SK-N-SH treated with all-trans-retinoic acid at 6 μM for 48 hours (cell line): ENCODE data around the gene TRIM17.

Source experiments
- ATAC-seq: fragments of 200-7000 bp; cut with Tn5 transposase; 3 replicates; pipeline ENCODE4 v1.9.1; 2020; ENCODE audit warnings: mild to moderate bottlenecking, moderate library complexity
- ARNTL ChIP-seq: fragments of 450-650 bp; formaldehyde crosslinking; IDR thresholded peaks from 2 replicates; pipeline ENCODE4 v1.5.0; 2020; ENCODE audit warnings: low read depth, mild to moderate bottlenecking, moderate library complexity, borderline replicate concordance
- BACH2 ChIP-seq: fragments of 250-450 bp; sonication (Bioruptor Pico); IDR thresholded peaks from 2 replicates; pipeline ENCODE4 v1.9.0; 2021; ENCODE audit warnings: mild to moderate bottlenecking, borderline replicate concordance
- CSDC2 ChIP-seq: fragments of 250-450 bp; sonication (Bioruptor Pico); IDR thresholded peaks from 2 replicates; pipeline ENCODE4 v1.5.0; 2020; ENCODE audit warnings: mild to moderate bottlenecking, moderate library complexity
- ESRRG ChIP-seq: fragments of 250-450 bp; sonication (Bioruptor Pico); IDR thresholded peaks from 2 replicates; pipeline ENCODE4 v1.6.1; 2021; ENCODE audit warnings: mild to moderate bottlenecking
- GLIS3 ChIP-seq: fragments of 250-450 bp; sonication (Bioruptor Pico); IDR thresholded peaks from 2 replicates; pipeline ENCODE4 v1.5.0; 2020; ENCODE audit warnings: mild to moderate bottlenecking, moderate library complexity
- ISL1 ChIP-seq: fragments of 250-450 bp; sonication (Bioruptor Pico); IDR thresholded peaks from 2 replicates; pipeline ENCODE4 v2.1.2; 2022; ENCODE audit warnings: mild to moderate bottlenecking, moderate library complexity
- OSR1 ChIP-seq: fragments of 250-450 bp; sonication (Bioruptor Pico); IDR thresholded peaks from 2 replicates; pipeline ENCODE4 v1.8.0; 2022; ENCODE audit warnings: moderate library complexity, mild to moderate bottlenecking, inconsistent platforms
- PPARA ChIP-seq: fragments of 250-450 bp; sonication (Bioruptor Pico); IDR thresholded peaks from 2 replicates; pipeline ENCODE4 v1.5.0; 2020; ENCODE audit warnings: mild to moderate bottlenecking, borderline replicate concordance
- RARB ChIP-seq: fragments of 250-450 bp; sonication (Bioruptor Pico); IDR thresholded peaks from 2 replicates; pipeline ENCODE4 v1.8.0; 2021; ENCODE audit warnings: mild to moderate bottlenecking, moderate library complexity
- SNAI2 ChIP-seq: fragments of 250-450 bp; sonication (Bioruptor Pico); IDR thresholded peaks from 2 replicates; pipeline ENCODE4 v1.5.0; 2020; ENCODE audit warnings: mild to moderate bottlenecking, moderate library complexity
- TCF4 ChIP-seq: fragments of 250-450 bp; sonication (Bioruptor Pico); IDR thresholded peaks from 2 replicates; pipeline ENCODE4 v1.8.0; 2021; ENCODE audit warnings: mild to moderate bottlenecking, moderate library complexity, borderline replicate concordance
- TOX ChIP-seq: fragments of 250-450 bp; sonication (Bioruptor Pico); IDR thresholded peaks from 2 replicates; pipeline ENCODE4 v1.8.0; 2021; ENCODE audit warnings: mild to moderate bottlenecking, moderate library complexity, borderline replicate concordance
- ZC3H10 ChIP-seq: fragments of 250-450 bp; sonication (Bioruptor Pico); IDR thresholded peaks from 2 replicates; pipeline ENCODE4 v1.5.1; 2021; ENCODE audit warnings: mild to moderate bottlenecking, moderate library complexity
- ZFP3 ChIP-seq: fragments of 250-450 bp; sonication (Bioruptor Pico); IDR thresholded peaks from 2 replicates; pipeline ENCODE4 v1.5.0; 2020; ENCODE audit warnings: mild to moderate bottlenecking, moderate library complexity
- ZFP30 ChIP-seq: fragments of 450-650 bp; formaldehyde crosslinking; IDR thresholded peaks from 2 replicates; pipeline ENCODE4 v1.5.0; 2022; ENCODE audit warnings: mild to moderate bottlenecking, moderate library complexity
- ZNF565 ChIP-seq: fragments of 450-650 bp; formaldehyde crosslinking; conservative IDR thresholded peaks from 2 replicates; pipeline ENCODE4 v1.5.0; 2020; ENCODE audit warnings: low read depth, mild to moderate bottlenecking, moderate library complexity
- ZNF70 ChIP-seq: fragments of 450-650 bp; formaldehyde crosslinking; IDR thresholded peaks from 2 replicates; pipeline ENCODE4 v1.5.0; 2020; ENCODE audit warnings: mild to moderate bottlenecking, moderate library complexity
- TF ChIP-seq, protein P1 (sequence below): fragments of 250-450 bp; sonication (Bioruptor Pico); IDR thresholded peaks from 2 replicates; pipeline ENCODE4 v1.8.0; 2020; ENCODE audit warnings: mild to moderate bottlenecking, moderate library complexity, borderline replicate concordance
- TF ChIP-seq, protein P2 (sequence below): fragments of 250-450 bp; sonication (Bioruptor Pico); IDR thresholded peaks from 2 replicates; pipeline ENCODE4 v1.8.0; 2021; ENCODE audit warnings: low read depth, mild to moderate bottlenecking, moderate library complexity, borderline replicate concordance
- TF ChIP-seq, protein P3 (sequence below): fragments of 250-450 bp; sonication (Bioruptor Pico); IDR thresholded peaks from 2 replicates; pipeline ENCODE4 v1.5.0; 2020; ENCODE audit warnings: mild to moderate bottlenecking, moderate library complexity
- TF ChIP-seq, protein P4 (sequence below): fragments of 250-450 bp; sonication (Bioruptor Pico); IDR thresholded peaks from 2 replicates; pipeline ENCODE4 v1.5.1; 2021; ENCODE audit warnings: mild to moderate bottlenecking, moderate library complexity

Gene TRIM17

DNA sequence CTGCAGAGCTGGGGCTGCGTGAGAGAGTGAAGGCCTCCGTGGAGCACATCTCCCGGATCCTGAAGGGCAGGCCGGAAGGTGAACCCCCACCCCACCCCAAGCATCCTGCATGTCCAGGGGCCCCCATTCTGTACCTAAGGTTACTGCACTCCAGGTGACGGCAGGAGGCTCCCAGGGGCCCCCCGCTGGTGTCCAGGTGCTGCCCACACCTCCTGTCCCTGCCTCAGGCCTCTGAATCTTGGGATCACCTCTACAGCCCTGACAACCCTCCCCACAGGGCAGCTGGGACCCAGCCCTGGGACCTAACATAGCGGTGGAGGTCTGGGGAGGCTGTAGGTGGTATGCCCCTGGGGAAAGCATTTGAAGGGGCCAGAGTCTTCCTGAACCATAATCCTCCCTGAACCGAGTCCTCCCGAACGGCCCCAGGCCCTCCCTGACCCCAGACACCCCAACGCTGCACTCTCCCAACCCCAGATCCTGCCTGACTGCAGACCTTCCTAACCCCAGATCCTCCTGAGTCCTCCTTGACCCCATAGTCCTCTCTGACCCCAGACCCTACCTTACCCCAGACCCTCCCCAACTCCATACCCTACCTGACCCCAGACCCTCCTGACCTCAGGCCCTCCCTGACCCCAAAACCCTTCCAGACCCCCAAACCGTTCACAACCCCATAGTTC lies 43.5 kb downstream of the TRIM17 start:
- no peak for ATAC-seq
- TF ChIP-seq PPARA (CRISPR knock-in tag) (no peak), BACH2 (CRISPR knock-in tag) (no peak), TCF4 (CRISPR knock-in tag) (no peak), ZC3H10 (CRISPR knock-in tag) (no peak), RARB (CRISPR knock-in tag) (no peak), ZFP3 (CRISPR knock-in tag) (no peak), ZNF70 (CRISPR knock-in tag) (no peak)

DNA sequence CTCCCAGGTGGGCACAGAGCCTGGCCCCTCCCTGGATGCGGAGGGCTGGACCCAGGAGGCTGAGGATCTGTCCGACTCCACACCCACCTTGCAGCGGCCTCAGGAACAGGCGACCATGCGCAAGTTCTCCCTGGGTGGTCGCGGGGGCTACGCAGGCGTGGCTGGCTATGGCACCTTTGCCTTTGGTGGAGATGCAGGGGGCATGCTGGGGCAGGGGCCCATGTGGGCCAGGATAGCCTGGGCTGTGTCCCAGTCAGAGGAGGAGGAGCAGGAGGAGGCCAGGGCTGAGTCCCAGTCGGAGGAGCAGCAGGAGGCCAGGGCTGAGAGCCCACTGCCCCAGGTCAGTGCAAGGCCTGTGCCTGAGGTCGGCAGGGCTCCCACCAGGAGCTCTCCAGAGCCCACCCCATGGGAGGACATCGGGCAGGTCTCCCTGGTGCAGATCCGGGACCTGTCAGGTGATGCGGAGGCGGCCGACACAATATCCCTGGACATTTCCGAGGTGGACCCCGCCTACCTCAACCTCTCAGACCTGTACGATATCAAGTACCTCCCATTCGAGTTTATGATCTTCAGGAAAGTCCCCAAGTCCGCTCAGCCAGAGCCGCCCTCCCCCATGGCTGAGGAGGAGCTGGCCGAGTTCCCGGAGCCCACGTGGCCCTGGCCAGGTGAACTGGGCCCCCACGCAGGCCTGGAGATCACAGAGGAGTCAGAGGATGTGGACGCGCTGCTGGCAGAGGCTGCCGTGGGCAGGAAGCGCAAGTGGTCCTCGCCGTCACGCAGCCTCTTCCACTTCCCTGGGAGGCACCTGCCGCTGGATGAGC lies 44.3 kb downstream of the TRIM17 start:
- TF ChIP-seq, protein P1, sequence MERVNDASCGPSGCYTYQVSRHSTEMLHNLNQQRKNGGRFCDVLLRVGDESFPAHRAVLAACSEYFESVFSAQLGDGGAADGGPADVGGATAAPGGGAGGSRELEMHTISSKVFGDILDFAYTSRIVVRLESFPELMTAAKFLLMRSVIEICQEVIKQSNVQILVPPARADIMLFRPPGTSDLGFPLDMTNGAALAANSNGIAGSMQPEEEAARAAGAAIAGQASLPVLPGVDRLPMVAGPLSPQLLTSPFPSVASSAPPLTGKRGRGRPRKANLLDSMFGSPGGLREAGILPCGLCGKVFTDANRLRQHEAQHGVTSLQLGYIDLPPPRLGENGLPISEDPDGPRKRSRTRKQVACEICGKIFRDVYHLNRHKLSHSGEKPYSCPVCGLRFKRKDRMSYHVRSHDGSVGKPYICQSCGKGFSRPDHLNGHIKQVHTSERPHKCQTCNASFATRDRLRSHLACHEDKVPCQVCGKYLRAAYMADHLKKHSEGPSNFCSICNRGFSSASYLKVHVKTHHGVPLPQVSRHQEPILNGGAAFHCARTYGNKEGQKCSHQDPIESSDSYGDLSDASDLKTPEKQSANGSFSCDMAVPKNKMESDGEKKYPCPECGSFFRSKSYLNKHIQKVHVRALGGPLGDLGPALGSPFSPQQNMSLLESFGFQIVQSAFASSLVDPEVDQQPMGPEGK (CRISPR knock-in tag) = no peak
- TF ChIP-seq ZNF565 (CRISPR knock-in tag) (no peak), ZC3H10 (CRISPR knock-in tag) (no peak), BACH2 (CRISPR knock-in tag) (no peak), TCF4 (CRISPR knock-in tag) (no peak), GLIS3 (CRISPR knock-in tag) (no peak), ZFP30 (CRISPR knock-in tag) (no peak), ESRRG (CRISPR knock-in tag) (no peak), ISL1 (CRISPR knock-in tag) (no peak), ARNTL (no peak), ZNF70 (CRISPR knock-in tag) (no peak), SNAI2 (CRISPR knock-in tag) (no peak), CSDC2 (CRISPR knock-in tag) (no peak), RARB (CRISPR knock-in tag) (no peak), OSR1 (CRISPR knock-in tag) (no peak), TOX (no peak)
- TF ChIP-seq, protein P2, sequence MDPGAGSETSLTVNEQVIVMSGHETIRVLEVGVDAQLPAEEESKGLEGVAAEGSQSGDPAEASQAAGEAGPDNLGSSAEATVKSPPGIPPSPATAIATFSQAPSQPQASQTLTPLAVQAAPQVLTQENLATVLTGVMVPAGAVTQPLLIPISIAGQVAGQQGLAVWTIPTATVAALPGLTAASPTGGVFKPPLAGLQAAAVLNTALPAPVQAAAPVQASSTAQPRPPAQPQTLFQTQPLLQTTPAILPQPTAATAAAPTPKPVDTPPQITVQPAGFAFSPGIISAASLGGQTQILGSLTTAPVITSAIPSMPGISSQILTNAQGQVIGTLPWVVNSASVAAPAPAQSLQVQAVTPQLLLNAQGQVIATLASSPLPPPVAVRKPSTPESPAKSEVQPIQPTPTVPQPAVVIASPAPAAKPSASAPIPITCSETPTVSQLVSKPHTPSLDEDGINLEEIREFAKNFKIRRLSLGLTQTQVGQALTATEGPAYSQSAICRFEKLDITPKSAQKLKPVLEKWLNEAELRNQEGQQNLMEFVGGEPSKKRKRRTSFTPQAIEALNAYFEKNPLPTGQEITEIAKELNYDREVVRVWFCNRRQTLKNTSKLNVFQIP (CRISPR knock-in tag) = no peak
- TF ChIP-seq, protein P3, sequence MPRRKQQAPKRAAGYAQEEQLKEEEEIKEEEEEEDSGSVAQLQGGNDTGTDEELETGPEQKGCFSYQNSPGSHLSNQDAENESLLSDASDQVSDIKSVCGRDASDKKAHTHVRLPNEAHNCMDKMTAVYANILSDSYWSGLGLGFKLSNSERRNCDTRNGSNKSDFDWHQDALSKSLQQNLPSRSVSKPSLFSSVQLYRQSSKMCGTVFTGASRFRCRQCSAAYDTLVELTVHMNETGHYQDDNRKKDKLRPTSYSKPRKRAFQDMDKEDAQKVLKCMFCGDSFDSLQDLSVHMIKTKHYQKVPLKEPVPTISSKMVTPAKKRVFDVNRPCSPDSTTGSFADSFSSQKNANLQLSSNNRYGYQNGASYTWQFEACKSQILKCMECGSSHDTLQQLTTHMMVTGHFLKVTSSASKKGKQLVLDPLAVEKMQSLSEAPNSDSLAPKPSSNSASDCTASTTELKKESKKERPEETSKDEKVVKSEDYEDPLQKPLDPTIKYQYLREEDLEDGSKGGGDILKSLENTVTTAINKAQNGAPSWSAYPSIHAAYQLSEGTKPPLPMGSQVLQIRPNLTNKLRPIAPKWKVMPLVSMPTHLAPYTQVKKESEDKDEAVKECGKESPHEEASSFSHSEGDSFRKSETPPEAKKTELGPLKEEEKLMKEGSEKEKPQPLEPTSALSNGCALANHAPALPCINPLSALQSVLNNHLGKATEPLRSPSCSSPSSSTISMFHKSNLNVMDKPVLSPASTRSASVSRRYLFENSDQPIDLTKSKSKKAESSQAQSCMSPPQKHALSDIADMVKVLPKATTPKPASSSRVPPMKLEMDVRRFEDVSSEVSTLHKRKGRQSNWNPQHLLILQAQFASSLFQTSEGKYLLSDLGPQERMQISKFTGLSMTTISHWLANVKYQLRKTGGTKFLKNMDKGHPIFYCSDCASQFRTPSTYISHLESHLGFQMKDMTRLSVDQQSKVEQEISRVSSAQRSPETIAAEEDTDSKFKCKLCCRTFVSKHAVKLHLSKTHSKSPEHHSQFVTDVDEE = no peak
- TF ChIP-seq, protein P4, sequence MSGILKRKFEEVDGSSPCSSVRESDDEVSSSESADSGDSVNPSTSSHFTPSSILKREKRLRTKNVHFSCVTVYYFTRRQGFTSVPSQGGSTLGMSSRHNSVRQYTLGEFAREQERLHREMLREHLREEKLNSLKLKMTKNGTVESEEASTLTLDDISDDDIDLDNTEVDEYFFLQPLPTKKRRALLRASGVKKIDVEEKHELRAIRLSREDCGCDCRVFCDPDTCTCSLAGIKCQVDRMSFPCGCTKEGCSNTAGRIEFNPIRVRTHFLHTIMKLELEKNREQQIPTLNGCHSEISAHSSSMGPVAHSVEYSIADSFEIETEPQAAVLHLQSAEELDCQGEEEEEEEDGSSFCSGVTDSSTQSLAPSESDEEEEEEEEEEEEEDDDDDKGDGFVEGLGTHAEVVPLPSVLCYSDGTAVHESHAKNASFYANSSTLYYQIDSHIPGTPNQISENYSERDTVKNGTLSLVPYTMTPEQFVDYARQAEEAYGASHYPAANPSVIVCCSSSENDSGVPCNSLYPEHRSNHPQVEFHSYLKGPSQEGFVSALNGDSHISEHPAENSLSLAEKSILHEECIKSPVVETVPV = no peak
- ATAC-seq = no peak

DNA sequence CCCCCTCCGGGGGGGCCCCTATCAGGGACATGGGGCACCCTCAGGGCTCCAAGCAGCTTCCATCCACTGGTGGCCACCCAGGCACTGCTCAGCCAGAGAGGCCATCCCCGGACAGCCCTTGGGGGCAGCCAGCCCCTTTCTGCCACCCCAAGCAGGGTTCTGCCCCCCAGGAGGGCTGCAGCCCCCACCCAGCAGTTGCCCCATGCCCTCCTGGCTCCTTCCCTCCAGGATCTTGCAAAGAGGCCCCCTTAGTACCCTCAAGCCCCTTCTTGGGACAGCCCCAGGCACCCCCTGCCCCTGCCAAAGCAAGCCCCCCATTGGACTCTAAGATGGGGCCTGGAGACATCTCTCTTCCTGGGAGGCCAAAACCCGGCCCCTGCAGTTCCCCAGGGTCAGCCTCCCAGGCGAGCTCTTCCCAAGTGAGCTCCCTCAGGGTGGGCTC lies 44.9 kb downstream of the TRIM17 start:
- no peak for ATAC-seq
- TF ChIP-seq CSDC2 (CRISPR knock-in tag) (no peak), ZC3H10 (CRISPR knock-in tag) (no peak), RARB (CRISPR knock-in tag) (no peak), ARNTL (no peak), ZNF70 (CRISPR knock-in tag) (no peak), OSR1 (CRISPR knock-in tag) (no peak), ZNF565 (CRISPR knock-in tag) (no peak), GLIS3 (CRISPR knock-in tag) (no peak), TOX (no peak), ZFP30 (CRISPR knock-in tag) (no peak), SNAI2 (CRISPR knock-in tag) (no peak)
- TF ChIP-seq, protein P2 (CRISPR knock-in tag) = no peak
- TF ChIP-seq, protein P1 (CRISPR knock-in tag) = no peak
